AG09319 (cell line): Measurements from ENCODE around the gene HPN.

ENCODE experiments used
- DNase-seq: peaks from one replicate; pipeline ENCODE4 v3.0.0-alpha.2; 2010; ENCODE audit warnings: low read depth; ENCODE audit errors: extremely low read depth
- CTCF ChIP-seq: IDR thresholded peaks from 2 replicates; pipeline ENCODE4 v1.5.1; 2011; ENCODE audit warnings: low read depth, mild to moderate bottlenecking, inconsistent platforms, low read length, moderate library complexity

The HPN gene

GRCh38 chr19:35080613-35081170, 39.2 kb downstream of the HPN start:
- no peak for TF ChIP-seq CTCF

GRCh38 chr19:35081201-35081600, 39.7 kb downstream of the HPN start:
- no peak for DNase-seq
- no peak for TF ChIP-seq CTCF

More at GRCh38 chr19:35080613-35081170, 39.2 kb downstream of the HPN start:
- no peak for DNase-seq

- no peak for TF ChIP-seq CTCF
- no peak for DNase-seq
Observed at GRCh38 chr19:35083691-35084508, 42.4 kb downstream of the HPN start.

GRCh38 chr19:35084509-35084762, 42.9 kb downstream of the HPN start:
- no peak for TF ChIP-seq CTCF
- DNase-seq = no peak

GRCh38 chr19:35085947-35086346, 44.4 kb downstream of the HPN start:
- no peak for DNase-seq
- TF ChIP-seq CTCF = no peak

GRCh38 chr19:35086455-35086854, 44.9 kb downstream of the HPN start:
- no peak for TF ChIP-seq CTCF
- DNase-seq = no peak

GRCh38 chr19:35087393-35087792, 45.9 kb downstream of the HPN start:
- no peak for DNase-seq
- TF ChIP-seq CTCF = no peak
